HG02870 (cell line): Measurements from ENCODE around the gene ZNF775.
A peak's percentile ranks its signal among the peaks of the same experiment; 100 is the strongest.

Experiments used
- ATAC-seq: cut with Tn5 transposase; IDR thresholded peaks from one replicate; pipeline ENCODE4 v1.9.1; 2021; ENCODE audit warnings: mild to moderate bottlenecking, moderate library complexity; ENCODE audit not compliant: unreplicated experiment

The ZNF775 gene

DNA sequence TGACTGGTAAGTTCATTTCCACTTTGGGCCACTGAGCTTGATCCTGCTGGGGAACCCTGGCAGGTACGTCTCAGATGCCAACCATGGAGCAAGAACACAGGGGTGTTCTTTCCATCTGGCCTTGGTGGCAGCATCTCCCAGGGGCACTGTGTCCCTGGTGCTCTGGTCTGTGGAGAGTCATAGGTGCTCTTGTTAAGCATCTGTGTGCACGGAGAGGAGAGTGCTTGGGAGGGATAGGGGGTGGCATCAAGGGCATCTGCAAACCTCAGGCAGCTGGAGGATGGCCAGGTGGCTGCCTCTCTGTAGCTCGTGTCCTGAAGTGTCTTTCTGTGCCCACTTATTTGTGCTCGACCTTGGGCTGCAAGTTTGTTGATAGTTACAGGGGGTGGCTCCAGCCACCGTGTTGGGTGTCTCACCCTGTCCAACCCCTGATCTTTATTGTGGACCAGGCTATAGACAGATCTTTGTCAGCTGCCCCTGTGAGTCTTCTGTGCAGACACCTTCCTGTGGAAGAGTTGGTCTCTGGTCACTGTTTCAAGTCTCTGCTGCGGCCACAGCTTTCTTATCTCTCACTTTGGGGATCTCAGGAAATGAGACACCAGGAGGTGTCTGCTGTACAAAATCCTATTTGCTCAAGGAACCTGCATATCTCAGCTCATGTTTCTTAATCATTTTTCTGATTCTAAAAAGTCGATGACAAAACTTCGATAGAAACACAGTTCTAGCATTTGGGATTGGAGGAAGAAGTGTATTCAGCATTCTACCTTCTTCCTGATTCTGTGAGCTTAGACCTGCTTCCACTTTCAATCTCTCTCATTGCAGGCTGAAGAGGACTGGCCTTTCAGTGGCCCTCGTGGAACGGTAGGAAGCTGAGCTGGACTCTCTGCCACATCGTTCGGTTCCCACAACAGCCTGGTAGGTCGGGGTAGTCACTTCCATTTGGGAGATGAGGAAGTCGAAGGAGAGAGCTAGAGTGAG, 54.1 kb downstream of the ZNF775 start:
- ATAC-seq, result peak; percentile 27

DNA sequence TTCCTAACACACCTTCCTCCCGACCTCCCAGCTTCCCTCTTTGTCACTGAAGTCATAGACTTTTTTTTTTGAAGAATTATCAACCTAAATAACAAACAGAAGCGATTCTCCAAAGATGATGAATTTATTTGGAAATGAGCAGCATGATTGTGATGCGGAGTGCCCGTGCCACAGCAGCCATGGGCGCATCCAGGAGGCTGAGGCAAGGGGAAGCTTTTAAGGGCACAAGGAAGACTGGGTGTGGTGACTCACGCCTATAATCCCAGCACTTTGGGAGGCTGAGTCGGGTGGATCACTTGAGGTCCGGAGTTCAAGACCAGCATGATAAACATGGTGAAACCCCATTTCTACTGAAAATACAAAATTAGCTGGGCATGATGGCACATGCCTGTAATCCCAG, 55.1 kb downstream of the ZNF775 start:
- no peak for ATAC-seq

DNA sequence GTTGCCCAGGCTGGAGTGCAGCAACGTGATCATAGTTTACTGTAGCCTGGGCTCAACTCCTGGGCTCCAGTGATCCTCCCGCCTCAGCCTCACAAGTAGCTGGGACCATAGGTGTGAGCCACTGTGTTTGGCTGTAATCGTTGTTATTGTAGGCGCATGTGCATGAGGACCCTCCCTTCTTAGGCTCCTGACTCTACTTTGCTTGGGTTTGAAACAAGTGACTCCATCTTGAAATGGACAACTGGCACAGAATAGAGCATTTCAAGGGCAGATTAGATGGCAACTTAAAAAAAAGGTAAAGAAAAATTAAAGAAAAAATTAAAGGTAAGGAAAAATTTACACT, 55.9 kb downstream of the ZNF775 start:
- no peak for ATAC-seq

DNA sequence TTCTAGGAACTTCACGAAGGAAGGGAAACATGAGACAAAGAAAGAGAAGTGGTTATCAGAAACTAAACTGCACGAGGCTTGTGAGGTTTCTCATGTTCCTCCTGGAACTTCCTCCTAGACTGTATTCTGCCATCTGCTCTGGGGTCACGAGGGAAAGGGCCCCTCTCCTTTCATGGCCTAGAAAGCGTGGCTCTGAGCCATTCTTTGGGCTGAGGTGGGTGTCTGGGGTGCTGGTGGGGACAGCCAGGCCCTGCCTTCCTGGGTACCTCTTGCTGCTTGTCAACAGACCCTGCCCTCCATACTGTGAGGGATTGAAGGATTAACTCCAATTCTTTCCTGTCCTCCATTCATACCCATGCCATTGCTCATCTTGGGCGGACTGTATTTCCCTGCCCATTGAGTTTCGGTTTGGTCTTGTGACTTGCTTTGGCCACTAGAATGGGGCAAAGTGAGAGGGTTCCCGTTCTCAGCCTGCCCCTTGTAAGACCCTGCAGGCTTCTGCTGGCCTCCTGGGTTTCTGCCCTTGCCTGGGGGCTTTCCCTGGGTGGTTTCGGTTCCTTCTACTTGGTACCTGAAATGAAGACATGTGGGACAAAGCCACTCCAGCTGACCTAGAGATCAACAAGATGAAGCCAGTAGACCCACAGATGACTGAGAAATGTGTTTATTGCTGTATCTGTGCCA, 56.4 kb downstream of the ZNF775 start:
- peak; percentile 81 for ATAC-seq

DNA sequence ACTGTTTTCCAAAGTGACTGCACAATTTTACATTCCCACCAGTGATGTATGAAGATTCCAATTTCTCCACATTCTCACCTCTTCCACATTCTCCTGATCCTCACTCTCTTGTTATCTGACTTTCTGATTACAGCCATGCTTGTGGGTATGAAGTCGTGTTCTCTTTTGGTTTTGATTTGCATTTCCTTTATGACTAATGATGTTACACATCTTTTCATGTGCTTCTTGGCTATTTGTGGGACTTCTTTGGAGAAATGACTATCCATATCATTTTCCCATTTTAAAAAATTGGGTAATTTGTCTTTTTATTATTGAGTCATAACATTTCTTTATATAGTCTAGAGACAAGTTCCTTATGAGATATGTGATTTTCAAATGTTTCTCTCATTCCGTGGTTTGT, 60.8 kb downstream of the ZNF775 start:
- ATAC-seq, result no peak

DNA sequence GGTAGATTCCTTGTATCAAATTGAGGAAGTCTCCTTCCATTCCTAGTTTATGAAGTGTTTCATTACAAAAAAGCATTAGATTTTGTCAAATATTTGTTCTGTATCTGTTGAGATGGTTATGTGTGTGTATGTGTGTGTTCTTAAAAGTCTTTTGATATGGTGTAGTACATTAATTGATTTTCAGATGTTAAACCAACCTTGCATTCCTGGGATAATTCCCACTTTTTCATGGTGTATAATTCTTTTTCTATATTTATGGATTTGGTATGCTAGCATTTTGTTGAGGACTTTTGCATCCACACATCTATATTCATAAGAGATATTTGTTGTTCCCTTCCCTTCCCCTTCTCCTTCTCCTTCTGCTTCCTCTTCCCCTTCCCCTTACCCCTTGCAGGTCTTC, 62.4 kb downstream of the ZNF775 start:
- ATAC-seq, result no peak

DNA sequence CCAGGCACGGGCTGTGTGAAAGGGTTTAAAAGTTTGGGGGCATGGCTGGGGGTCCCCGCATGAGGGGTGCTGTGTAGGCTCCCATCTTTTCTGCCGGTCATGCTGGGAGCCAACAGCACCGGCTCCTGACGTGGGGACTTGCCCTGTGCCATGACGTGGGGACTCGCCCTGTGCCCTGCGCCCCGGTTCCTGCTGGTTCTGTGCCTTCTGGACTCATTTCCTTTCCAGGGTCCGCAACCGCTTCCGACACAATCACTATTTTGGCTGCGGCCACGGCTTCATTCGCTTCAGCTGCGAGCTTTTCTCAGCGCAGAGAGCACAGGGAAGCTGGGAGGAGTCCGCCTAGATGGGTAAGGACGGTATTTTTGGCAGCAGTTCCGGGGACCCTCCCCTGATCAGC, 63.7 kb downstream of the ZNF775 start:
- no peak for ATAC-seq

DNA sequence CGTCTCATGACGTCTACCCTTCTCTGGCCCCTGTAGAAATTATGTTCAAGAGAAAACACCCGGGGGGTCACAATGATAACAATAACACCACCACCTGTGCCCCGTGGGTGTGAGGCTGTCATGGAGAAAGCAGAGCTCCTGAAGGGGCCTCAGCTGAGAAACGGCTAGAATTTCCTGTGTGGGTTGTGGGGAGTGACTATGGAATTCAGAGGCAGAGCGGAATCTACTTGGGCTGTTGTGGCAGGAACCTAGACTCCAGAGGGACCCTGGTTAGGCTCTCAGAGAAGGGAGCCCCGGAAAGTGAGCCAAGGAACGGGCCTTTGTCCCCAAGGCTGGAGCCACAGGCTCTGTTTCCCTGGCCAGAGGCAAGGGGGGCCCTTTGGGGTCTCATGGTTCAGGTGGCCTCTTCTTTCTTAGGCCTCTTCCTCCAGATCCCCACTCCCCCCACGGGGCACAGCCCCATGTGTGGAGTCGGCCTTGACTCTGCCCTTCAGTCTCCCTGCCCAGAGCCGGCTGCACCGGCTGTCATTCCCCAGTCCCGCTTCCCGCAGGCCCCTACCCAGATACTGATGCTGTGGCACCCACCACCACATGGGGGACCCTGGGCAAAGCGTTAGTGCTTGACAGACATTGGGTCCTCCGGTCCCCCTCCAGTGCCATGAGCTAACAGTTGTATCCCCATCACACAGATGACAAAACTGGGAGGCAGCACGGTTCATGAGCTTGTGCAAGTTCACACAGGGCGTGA, 64.8 kb downstream of the ZNF775 start:
- no peak for ATAC-seq

DNA sequence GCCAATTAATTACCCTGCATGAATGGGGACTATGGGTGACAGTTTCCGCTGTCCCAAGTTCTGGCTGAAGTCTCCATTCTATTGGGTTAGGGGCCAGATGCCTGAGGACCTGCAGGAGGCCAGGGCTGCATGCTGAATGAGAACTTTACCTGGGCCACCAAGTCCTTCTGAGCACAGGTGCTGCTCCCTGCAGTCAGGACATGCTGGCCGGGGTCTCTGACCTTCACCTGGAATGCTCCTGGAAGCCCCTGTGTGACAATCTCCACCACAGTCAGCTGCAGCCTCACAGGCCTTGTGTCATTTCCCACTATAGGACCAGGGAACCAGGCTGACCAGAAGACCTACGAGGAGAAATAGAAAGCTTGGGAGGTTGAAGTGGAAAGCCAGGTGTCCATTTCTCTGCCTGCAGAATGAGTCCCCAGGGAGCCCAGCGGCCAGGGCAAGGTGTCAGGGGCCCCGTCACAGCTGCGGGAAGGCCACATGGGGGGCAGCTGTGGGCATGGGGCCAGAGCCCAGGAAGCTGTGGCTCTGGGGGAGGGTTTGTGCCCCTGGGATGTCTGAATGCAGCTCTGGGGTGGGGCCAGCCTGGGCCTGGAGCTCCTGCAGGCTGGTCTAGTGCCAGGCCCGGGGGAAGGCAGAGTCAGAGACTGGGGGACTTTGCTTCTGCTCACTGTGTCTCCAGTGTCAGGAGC, 65.7 kb downstream of the ZNF775 start:
- ATAC-seq, result no peak

DNA sequence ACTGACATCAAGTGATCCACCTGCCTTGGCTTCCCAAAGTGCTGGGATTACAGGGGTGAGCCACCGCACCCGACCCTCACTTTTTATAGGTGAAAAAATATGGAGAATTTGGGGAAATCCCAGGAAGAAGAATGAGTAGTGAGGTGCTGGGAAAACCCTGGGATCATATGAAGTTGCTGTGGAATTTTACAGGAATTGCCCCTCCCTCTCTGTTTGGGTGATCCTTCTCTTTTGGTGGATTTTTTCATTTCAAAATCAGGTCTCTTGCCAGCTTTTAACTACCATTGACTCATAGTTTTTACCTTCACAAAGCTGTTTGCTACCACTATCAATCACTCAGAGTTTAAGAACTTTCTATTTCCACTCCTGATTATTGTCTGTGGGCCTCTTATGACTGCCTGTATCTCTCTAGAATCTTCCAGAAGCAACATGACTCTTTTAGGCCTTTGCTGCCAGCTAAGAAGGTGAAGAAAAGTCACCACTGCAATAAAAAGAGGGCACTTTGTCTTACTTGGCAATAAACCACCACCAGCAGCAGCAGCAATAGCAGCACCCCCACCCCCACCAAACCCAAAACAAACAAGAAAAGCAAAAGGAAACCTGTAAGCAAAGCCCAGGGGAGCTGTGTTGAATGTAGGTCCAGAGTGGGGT, 67.3 kb downstream of the ZNF775 start:
- no peak for ATAC-seq
